K562 (cell line): Measurements from ENCODE around the gene ACADL. TPM values are rescaled to one million over a fixed set of nuclear protein-coding genes. Genes with fewer than 3 reads are reported as not detected.

ENCODE experiments used
- DNMT1 ChIP-seq: fragments of 450-650 bp; IDR thresholded peaks from 2 replicates; pipeline ENCODE4 v1.6.1; 2016; ENCODE audit warnings: antibody characterized with exemption, mild to moderate bottlenecking
- FOXJ2 ChIP-seq: fragments of 200-800 bp; sonication (Bioruptor generic); IDR thresholded peaks from 2 replicates; pipeline ENCODE4 v1.6.1; 2016; ENCODE audit warnings: missing genetic modification characterization, missing compliant biosample characterization
- FOXM1 ChIP-seq, 2 experiments: fragments of 450-650 bp in 1 of 2; sonication (generic) in 1 of 2; formaldehyde crosslinking in 1 of 2; IDR thresholded peaks; 2 replicates each; pipeline versions ENCODE4 v1.6.1 to v1.9.0; 2017 to 2022; ENCODE audit warnings: low read depth in 2 of 2, mild to moderate bottlenecking in 2 of 2, missing genetic modification reagents in 1 of 2, moderate library complexity in 1 of 2
- SLC30A9 ChIP-seq: fragments of 250-450 bp; sonication (Bioruptor Pico); IDR thresholded peaks from 2 replicates; pipeline ENCODE4 v1.8.0; 2022; ENCODE audit warnings: mild to moderate bottlenecking, moderate library complexity
- ZNF324 ChIP-seq: fragments of 250-450 bp; sonication (Bioruptor Pico); IDR thresholded peaks from 2 replicates; pipeline ENCODE4 v1.4.0; 2020; ENCODE audit warnings: mild to moderate bottlenecking
- ZNF668 ChIP-seq: fragments of 250-450 bp; sonication (Bioruptor Pico); IDR thresholded peaks from 2 replicates; pipeline ENCODE4 v1.8.0; 2022; ENCODE audit warnings: mild to moderate bottlenecking, inconsistent platforms
- polyA plus RNA-seq, 8 experiments: library from polyadenylated mRNA; depleted of rRNA in 4 of 8; stranded (reverse) in 5 of 8; unstranded in 3 of 8; fragments of >200 nt; fragmentation: Nextera tagmentation in 2 of 8; fragmentation: Illumina TruSeq in 1 of 8; extraction: Ambion mirVana in 2 of 8; extraction: Trizol in 1 of 8; gene quantifications; 2 replicates each; pipeline versions ENCODE4 v1.2.1 to v1.2.3, GENCODE V29; 2011 to 2014; ENCODE audit warnings: inconsistent platforms in 1 of 8, missing spikeins in 1 of 8
- total RNA-seq, 7 experiments: library from RNA; depleted of rRNA in 6 of 7; stranded (reverse); fragments of >200 nt in 6 of 7; fragmentation: Illumina TruSeq in 2 of 7; extraction: Trizol in 2 of 7; gene quantifications; 2 replicates each; pipeline versions ENCODE4 v1.2.1 to v1.2.3, GENCODE V29; 2011 to 2021; ENCODE audit warnings: low replicate concordance in 1 of 7
- TF ChIP-seq, protein P1 (sequence below), 2 experiments: fragments of 450-650 bp in 1 of 2; sonication (generic) in 1 of 2; formaldehyde crosslinking in 1 of 2; IDR thresholded peaks; 2 replicates each; pipeline versions ENCODE4 v1.7.1 to v1.9.0; 2016 to 2022; ENCODE audit warnings: inconsistent platforms in 1 of 2, mild to moderate bottlenecking in 1 of 2, missing genetic modification reagents in 1 of 2
- TF ChIP-seq, protein P2 (sequence below), 2 experiments: fragments of 200-800 bp in 1 of 2; sonication (Bioruptor generic) in 1 of 2; sonication (generic) in 1 of 2; formaldehyde crosslinking in 1 of 2; IDR thresholded peaks in 1 of 2; conservative IDR thresholded peaks in 1 of 2; 2 replicates each; pipeline versions ENCODE4 v1.5.0 to v1.6.1; 2016 to 2020; ENCODE audit warnings: missing compliant biosample characterization in 1 of 2, missing genetic modification characterization in 1 of 2, missing genetic modification reagents in 1 of 2
- TF ChIP-seq, protein P3 (sequence below): sonication (generic); formaldehyde crosslinking; IDR thresholded peaks from 2 replicates; pipeline ENCODE4 v1.8.0; 2022; ENCODE audit warnings: mild to moderate bottlenecking, missing genetic modification reagents
- TF ChIP-seq, protein P4 (sequence below): IDR thresholded peaks from 3 replicates; pipeline ENCODE4 v1.6.1; 2011; ENCODE audit warnings: borderline replicate concordance, mild to moderate bottlenecking; ENCODE audit not compliant: insufficient read length, insufficient read depth
- TF ChIP-seq, protein P5 (sequence below): fragments of 250-450 bp; sonication (Bioruptor Pico); IDR thresholded peaks from 2 replicates; pipeline ENCODE4 v1.8.0; 2022; ENCODE audit warnings: moderate library complexity, mild to moderate bottlenecking, inconsistent platforms

ACADL gene
- total and polyA plus RNA-seq, 9 of the 15 experiments (the other 6 are each of a cell fraction or from before 2014, with no cell fraction given), result 0.07 TPM; not detected in 8

DNA sequence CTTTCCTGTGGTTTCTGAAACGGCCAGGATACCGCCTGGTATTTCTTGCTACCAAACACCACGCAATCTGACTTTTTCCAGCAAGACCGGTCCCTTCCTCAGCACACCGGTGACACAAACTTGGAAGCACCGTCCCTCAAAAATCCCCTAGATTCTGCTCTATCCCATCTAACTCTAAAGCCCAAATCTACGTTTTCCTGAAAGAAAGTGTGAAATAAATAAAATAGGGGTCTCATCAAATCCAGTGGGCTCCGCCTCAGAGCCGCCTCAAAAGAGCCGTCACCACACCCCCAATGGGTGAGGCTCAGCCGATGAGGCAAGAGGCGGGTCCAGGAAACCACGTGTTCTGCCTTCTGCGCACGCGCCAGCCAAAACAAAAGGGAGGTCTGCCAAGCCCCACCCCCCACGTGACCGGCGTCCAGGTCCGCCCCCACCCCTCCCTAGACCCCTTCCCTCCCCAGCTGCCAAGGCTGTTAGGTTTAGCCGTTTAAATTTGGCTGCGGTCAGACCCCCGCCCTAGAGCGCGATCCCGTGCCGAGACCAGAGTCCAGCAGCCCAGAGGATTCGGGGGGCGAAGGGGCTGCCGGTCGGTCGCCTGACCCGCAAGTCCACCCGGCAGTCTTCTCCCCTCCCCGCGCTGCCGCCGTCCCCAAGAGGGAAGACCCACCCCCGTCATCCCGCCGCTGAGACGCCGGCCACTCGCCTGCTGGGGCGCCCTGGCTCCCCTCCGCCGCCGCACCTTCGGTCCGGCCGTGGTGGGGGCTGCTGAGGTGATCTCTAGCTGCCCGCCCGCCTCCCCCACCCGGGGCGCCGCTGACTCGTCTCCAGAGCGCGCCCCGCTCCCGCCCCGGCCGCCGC lies 54.6 kb downstream of the ACADL start (continued):
- TF ChIP-seq, protein P1, sequence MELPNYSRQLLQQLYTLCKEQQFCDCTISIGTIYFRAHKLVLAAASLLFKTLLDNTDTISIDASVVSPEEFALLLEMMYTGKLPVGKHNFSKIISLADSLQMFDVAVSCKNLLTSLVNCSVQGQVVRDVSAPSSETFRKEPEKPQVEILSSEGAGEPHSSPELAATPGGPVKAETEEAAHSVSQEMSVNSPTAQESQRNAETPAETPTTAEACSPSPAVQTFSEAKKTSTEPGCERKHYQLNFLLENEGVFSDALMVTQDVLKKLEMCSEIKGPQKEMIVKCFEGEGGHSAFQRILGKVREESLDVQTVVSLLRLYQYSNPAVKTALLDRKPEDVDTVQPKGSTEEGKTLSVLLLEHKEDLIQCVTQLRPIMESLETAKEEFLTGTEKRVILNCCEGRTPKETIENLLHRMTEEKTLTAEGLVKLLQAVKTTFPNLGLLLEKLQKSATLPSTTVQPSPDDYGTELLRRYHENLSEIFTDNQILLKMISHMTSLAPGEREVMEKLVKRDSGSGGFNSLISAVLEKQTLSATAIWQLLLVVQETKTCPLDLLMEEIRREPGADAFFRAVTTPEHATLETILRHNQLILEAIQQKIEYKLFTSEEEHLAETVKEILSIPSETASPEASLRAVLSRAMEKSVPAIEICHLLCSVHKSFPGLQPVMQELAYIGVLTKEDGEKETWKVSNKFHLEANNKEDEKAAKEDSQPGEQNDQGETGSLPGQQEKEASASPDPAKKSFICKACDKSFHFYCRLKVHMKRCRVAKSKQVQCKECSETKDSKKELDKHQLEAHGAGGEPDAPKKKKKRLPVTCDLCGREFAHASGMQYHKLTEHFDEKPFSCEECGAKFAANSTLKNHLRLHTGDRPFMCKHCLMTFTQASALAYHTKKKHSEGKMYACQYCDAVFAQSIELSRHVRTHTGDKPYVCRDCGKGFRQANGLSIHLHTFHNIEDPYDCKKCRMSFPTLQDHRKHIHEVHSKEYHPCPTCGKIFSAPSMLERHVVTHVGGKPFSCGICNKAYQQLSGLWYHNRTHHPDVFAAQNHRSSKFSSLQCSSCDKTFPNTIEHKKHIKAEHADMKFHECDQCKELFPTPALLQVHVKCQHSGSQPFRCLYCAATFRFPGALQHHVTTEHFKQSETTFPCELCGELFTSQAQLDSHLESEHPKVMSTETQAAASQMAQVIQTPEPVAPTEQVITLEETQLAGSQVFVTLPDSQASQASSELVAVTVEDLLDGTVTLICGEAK (IDR thresholded peaks at IDR 0.05), result no peak
- TF ChIP-seq, protein P1 (CRISPR knock-in tag; IDR thresholded peaks at IDR 0.05), result no peak
- TF ChIP-seq DNMT1, result no peak
- TF ChIP-seq, protein P2, sequence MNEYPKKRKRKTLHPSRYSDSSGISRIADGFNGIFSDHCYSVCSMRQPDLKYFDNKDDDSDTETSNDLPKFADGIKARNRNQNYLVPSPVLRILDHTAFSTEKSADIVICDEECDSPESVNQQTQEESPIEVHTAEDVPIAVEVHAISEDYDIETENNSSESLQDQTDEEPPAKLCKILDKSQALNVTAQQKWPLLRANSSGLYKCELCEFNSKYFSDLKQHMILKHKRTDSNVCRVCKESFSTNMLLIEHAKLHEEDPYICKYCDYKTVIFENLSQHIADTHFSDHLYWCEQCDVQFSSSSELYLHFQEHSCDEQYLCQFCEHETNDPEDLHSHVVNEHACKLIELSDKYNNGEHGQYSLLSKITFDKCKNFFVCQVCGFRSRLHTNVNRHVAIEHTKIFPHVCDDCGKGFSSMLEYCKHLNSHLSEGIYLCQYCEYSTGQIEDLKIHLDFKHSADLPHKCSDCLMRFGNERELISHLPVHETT (CRISPR knock-in tag; conservative IDR thresholded peaks at IDR 0.05 in 1 of 2, IDR thresholded peaks at IDR 0.05 in 1 of 2), result peak in 1 of 2 experiments; percentile 92; a peak in 1 of 4 replicates
- no peak for TF ChIP-seq ZNF324
- no peak for TF ChIP-seq FOXJ2
- TF ChIP-seq SLC30A9, result no peak
- TF ChIP-seq, protein P3, sequence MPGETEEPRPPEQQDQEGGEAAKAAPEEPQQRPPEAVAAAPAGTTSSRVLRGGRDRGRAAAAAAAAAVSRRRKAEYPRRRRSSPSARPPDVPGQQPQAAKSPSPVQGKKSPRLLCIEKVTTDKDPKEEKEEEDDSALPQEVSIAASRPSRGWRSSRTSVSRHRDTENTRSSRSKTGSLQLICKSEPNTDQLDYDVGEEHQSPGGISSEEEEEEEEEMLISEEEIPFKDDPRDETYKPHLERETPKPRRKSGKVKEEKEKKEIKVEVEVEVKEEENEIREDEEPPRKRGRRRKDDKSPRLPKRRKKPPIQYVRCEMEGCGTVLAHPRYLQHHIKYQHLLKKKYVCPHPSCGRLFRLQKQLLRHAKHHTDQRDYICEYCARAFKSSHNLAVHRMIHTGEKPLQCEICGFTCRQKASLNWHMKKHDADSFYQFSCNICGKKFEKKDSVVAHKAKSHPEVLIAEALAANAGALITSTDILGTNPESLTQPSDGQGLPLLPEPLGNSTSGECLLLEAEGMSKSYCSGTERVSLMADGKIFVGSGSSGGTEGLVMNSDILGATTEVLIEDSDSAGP (CRISPR knock-in tag), result no peak
- no peak for TF ChIP-seq FOXM1 (IDR thresholded peaks at IDR 0.05; ENCODE audit: low read depth)
- no peak for TF ChIP-seq FOXM1 (CRISPR knock-in tag; IDR thresholded peaks at IDR 0.05; ENCODE audit: low read depth)
- TF ChIP-seq ZNF668 (CRISPR knock-in tag), result no peak
- TF ChIP-seq, protein P4, sequence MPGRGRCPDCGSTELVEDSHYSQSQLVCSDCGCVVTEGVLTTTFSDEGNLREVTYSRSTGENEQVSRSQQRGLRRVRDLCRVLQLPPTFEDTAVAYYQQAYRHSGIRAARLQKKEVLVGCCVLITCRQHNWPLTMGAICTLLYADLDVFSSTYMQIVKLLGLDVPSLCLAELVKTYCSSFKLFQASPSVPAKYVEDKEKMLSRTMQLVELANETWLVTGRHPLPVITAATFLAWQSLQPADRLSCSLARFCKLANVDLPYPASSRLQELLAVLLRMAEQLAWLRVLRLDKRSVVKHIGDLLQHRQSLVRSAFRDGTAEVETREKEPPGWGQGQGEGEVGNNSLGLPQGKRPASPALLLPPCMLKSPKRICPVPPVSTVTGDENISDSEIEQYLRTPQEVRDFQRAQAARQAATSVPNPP, result no peak
- TF ChIP-seq, protein P5, sequence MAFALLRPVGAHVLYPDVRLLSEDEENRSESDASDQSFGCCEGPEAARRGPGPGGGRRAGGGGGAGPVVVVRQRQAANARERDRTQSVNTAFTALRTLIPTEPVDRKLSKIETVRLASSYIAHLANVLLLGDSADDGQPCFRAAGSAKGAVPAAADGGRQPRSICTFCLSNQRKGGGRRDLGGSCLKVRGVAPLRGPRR, result no peak
